ENCODE results near the gene CPT1C.
A peak's percentile ranks its signal among the peaks of the same experiment; 100 is the strongest.

Gene CPT1C

DNA sequence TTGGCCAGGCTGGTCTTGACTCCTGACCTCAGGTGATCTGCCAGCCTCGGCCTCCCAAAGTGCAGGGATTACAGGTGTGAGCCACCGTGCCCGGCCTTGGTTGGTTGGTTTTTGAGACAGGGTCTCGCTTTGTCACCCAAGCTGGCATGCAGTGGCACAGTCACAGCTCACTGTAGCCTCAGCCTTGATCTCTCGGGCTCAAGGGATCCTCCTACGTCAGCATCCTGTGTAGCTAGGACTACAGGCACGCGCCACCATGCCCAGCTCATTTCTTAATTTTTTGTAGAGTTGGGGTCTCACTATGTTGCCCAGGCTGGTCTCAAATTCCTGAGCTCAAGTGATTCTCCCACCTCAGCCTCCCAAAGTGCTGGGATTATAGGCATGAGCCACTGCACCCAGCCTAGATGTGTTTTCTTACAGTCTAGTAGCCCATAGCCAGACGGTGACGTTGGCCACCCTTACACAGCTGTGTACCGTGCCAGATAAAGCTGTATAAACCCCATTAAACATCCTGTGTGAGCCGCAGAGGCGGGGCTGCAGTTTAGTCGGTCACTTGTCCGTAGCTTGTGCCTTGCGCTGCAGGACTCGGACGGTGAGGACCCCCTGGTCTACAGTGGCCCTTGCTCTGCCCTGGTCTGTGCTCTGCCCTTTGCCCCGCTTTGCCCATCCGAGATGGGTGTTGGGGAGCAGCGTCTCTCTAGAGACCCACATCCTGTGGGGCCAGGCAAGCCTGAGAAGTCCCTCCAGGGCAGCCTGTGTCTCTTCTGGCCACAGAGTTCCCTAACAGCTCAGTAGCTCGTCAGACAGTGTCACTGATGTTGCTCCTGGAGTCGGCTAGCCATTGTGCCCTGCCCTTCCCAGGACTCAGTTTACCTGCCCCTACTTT, 35.1 kb upstream of the CPT1C start:
- CTCF ChIA-PET, result interaction anchor here (0.9 to 1.5 kb wide), 3 partner anchors 9 to 25 kb away, joined by 3 to 4 read pairs (median 4); partner anchors contain the start of genes BCL2L12 and IRF3
- no peaks in the 10 kb centered on the region for H3K9me3 Mint-ChIP-seq
- no peaks in the 10 kb centered on the region for H3K27me3 Mint-ChIP-seq
- no peak for DNase-seq
- no peak overlapping the region for H3K27ac Mint-ChIP-seq
- peaks cover 39% of the 10 kb centered on the region for H3K36me3 Mint-ChIP-seq
- H3K4me3 Mint-ChIP-seq, result no peak overlapping the region
- peaks cover 2% of the 10 kb centered on the region for H3K4me1 Mint-ChIP-seq

DNA sequence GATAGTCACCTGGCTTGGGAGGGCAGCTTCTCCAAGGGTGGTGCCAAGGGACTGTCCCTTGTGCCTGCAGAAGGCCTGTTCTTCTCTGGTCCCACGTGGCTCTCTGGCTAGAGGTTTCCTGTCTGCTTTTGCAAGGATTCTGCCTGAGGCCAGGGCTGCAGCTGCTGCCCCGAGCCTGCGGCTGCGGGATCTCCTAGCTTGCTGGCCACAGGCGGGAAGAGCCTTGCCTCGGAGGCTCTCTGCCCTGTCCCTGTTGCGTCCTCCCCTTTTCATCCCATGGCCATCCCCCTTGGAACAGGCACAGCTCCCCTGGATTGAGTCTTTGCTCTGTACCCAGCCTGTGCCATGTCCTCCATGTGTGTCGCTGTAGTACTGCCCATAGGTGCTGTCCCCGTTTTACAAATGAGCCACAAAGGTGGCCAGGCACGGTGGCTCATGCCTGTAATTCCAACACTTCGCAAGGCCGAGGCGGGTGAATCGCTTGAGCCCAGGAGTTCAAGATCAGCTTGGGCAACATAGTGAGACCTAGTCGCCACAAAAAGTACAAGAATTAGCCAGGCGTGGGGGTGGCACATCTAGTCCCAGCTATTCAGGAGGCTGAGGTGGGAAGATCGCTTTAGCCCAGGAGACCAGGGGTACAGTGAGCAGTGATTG, 34.3 kb upstream of the CPT1C start:
- Mint-ChIP-seq H3K36me3 (peaks cover 39% of the 10 kb centered on the region), H3K27ac (peak overlapping the region; percentile 11), H3K4me3 (no peak overlapping the region), H3K9me3 (no peaks in the 10 kb centered on the region), H3K4me1 (peaks cover 2% of the 10 kb centered on the region), H3K27me3 (no peaks in the 10 kb centered on the region)
- no peak for DNase-seq
- CTCF ChIA-PET, result interaction anchor here (1.4 to 1.5 kb wide), 2 partner anchors 16 to 24 kb away, joined by 3 to 4 read pairs; no protein-coding TSS in a partner anchor

DNA sequence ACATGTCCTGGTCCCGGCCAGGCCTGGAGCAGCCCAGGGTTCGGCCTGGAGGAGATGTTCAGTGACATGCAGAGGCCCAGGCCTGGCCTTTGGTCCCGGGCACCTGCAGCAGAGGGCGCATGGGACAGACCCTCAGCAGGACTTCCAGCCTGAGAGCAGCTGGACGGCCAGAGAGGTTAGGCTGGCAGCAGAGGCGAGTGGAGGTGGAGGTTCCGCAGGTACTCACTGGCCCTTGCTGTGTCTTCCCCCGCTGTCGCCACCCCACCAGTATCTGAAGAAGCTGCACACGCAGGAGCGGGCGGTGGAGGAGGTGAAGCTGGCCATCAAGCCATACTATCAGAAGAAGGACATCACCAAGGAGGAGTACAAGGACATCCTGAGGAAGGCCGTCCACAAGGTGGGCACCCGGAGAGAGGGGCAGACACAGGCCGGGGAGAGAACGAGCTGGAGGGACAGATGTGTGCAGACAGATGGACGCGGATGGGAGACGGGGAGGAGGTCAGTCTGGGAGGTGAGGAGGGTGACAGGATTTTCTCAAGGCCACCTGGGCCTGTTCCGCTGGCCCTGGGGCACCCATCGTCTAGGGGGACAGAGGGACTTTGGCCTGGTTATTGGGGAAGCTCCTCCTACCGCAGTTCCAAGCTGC, 33.3 kb upstream of the CPT1C start:
- Mint-ChIP-seq H3K4me3 (no peak overlapping the region), H3K27ac (no peak overlapping the region), H3K9me3 (no peaks in the 10 kb centered on the region), H3K4me1 (peaks cover 4% of the 10 kb centered on the region), H3K27me3 (no peaks in the 10 kb centered on the region), H3K36me3 (peaks cover 42% of the 10 kb centered on the region)
- no peak for DNase-seq
- CTCF ChIA-PET, result no interaction called here

DNA sequence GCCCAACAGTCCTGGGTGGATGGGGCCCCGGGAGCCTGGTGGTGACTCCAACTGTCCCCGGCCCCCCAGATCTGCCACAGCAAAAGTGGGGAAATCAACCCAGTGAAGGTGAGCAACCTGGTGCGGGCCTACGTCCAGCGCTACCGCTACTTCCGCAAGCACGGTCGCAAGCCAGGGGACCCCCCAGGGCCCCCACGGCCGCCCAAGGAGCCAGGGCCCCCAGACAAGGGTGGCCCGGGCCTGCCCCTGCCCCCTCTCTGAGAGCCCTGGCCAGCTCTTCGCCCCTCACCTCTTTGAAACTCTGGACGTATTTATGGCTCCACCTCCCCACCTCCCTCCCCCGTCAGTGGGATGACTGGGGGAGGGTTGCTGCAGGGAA, 32.8 kb upstream of the CPT1C start:
- H3K27me3 Mint-ChIP-seq, result no peaks in the 10 kb centered on the region
- CTCF ChIA-PET, result no interaction called here
- no peaks in the 10 kb centered on the region for H3K9me3 Mint-ChIP-seq
- H3K4me1 Mint-ChIP-seq, result peaks cover 9% of the 10 kb centered on the region
- H3K36me3 Mint-ChIP-seq, result peaks cover 44% of the 10 kb centered on the region
- no peak overlapping the region for H3K4me3 Mint-ChIP-seq
- no peak overlapping the region for H3K27ac Mint-ChIP-seq
- DNase-seq, result no peak

DNA sequence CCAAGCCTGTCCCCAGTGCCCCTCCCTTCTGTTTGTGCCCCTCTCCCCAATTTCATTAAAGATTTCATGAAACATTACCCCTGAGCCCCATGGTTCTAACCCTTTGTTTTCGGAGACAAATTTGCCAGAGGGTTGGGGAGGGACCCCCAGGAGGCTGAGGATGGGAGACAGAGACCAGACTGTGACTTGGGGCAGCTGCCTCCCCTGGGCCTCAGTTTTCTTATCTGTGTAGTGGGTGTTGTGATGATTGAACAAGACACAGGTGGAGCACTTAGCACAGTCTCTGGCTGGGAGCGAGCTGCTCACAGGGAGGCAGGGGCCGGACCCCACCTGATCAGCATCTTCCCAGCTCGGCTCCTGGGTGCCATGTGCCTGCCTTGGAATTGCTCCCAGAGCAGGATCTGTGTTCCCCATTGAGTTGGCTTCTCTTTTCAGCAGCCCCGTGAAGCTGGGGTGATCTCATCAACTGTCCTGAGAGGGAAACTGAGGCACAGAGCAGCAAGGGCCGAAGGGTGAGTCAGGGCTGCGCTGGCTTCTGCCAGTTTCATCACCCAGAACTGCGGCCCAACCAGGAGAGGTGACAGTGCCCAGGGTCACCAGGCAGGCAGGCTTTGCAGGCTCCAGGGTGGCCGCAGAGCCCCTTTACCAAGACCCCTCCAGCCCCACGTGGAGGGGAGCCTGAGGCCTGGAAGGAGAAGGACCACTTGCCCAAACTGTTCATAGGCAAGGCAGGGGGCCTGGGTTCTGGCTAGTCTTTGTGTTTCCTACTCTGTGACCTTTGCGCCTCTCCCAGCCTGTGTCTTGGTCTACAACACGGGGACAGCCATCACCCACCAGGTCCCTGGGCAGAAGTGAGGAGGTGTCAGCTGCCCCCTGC, 32.1 kb upstream of the CPT1C start:
- Mint-ChIP-seq H3K9me3 (no peaks in the 10 kb centered on the region), H3K4me1 (peaks cover 16% of the 10 kb centered on the region), H3K27ac (peak overlapping the region; percentile 28), H3K27me3 (no peaks in the 10 kb centered on the region), H3K4me3 (no peak overlapping the region), H3K36me3 (peaks cover 46% of the 10 kb centered on the region)
- CTCF ChIA-PET, result no interaction called here
- no peak for DNase-seq

DNA sequence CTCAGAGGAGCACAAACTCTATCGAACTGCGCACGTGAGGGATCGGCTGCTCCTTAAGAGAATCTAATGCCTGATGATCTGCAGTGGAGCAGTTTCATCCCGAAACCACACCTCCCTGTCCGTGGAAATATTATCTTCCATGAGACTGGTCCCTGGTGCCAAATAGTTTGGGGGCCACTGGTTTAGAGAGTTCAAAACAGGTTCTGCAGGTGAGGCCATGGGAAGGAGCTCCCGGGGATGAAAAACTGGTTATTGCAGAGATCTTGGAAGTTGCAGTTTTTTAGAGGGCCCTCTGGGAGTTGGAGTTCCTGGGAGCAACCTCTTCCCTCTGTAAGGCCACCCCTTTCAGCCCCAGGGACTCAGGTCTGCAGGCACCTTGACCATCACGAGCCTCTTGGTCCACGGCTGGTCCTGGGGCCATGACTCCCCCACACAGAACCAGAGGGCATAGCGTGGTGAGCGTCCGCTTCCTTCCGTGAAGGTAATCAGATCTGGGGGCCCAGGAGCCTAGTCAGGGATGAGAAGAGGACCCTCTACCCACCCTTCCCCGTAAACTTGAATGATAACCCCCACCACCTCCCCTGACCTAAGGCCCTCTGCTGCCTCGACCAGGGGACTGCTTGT, 30.5 kb upstream of the CPT1C start:
- no peaks in the 10 kb centered on the region for H3K27me3 Mint-ChIP-seq
- peaks cover 22% of the 10 kb centered on the region for H3K4me1 Mint-ChIP-seq
- H3K9me3 Mint-ChIP-seq, result no peaks in the 10 kb centered on the region
- no peak overlapping the region for H3K4me3 Mint-ChIP-seq
- H3K36me3 Mint-ChIP-seq, result peaks cover 50% of the 10 kb centered on the region
- peak overlapping the region; percentile 74 for H3K27ac Mint-ChIP-seq
- DNase-seq, result no peak
- CTCF ChIA-PET, result interaction anchor here (0.5 to 1.7 kb wide), 3 partner anchors 15 to 341 kb away, joined by 3 read pairs; no protein-coding TSS in a partner anchor

DNA sequence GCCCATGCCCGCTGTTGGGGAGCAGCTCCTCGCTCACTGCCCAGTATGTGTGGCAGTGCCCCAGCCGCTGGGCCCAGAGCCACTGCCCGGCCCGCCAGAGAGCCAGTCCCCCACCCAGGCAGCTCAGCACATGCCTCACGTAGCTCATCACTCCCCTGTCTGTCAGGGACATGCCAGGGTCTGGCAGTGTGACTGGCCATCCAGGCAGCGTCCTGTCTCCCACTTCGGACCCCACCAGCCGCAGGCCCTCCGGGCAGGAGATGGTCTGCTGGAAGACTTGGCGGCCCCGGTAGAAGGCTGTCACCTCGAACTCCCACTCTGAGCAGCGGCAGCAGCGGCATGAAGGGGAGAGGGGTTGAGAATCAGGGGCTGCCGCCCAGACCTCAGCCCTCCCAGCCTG, 28.9 kb upstream of the CPT1C start:
- Mint-ChIP-seq H3K9me3 (no peaks in the 10 kb centered on the region), H3K27ac (peak overlapping the region; percentile 19), H3K4me1 (peaks cover 34% of the 10 kb centered on the region), H3K4me3 (no peak overlapping the region), H3K36me3 (peaks cover 43% of the 10 kb centered on the region), H3K27me3 (no peaks in the 10 kb centered on the region)
- CTCF ChIA-PET, result interaction anchor here (1.7 kb wide), 1 partner anchor 17 kb away, joined by 3 read pairs; no protein-coding TSS in a partner anchor
- DNase-seq, result no peak

DNA sequence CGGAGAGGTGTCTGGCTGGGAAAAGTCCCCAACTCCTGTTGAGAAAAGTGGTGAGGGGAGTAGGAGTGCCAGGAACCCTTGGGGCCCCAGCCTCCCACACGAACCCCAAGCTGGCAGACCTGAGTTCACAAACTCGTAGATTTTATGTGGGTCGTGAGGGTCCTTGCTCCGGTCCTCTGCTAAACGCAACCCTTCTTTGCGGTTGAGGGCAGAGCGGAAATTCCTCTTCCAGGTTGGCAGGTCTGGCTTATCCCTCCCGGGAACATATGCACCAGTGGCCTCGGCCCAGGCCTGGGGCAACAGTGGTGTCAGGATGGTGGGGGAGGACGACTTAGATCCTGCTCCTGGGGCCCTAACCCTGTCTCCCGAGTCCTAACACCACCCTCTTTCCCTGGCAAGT, 27.7 kb upstream of the CPT1C start:
- CTCF ChIA-PET, result no interaction called here
- peak overlapping the region; percentile 99 for H3K4me3 Mint-ChIP-seq
- peak overlapping the region; percentile 100 for H3K27ac Mint-ChIP-seq
- H3K36me3 Mint-ChIP-seq, result peaks cover 41% of the 10 kb centered on the region
- H3K27me3 Mint-ChIP-seq, result no peaks in the 10 kb centered on the region
- DNase-seq, result no peak
- peaks cover 42% of the 10 kb centered on the region for H3K4me1 Mint-ChIP-seq
- no peaks in the 10 kb centered on the region for H3K9me3 Mint-ChIP-seq

DNA sequence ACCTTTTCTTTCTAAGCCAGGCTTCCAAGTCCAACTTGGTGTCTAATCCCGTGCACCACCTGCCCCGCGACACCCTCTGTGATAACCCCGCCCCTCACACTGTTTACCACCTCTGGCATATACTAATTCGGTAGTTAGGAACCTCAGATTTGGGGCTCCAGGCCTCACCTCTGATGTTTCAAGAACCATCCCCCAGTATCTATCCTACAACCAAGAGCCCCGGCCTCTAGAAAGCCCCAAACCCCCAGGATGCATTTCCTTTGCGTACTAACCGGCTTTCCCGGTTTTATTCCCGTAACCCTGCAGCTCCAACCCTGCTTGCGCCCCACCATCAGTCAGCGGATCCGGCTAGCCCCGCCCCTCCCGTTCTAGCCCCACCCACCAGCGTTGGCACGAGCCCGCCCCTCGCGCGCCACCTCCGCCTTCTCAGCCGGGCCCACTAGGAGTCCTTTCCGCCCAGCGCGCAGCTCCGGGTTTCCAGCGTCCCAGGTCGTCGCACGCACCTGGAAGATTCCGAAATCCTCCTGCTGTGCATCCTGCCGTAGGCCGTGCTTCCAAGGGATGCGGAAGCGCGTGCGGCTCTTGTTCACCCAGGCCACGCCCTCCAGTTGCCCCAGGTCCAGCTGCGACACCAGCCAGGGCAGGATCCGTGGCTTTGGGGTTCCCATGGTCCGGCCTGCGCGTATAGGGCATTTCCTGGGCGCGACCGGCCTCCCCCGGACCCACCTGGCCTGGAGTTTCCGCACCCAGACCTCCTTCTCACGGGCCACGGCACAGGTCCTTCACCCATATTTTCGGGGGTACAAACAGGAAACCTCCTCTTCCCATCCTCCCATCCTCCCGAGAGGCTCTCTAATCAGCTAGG, 26.5 kb upstream of the CPT1C start:
- Mint-ChIP-seq H3K27me3 (no peaks in the 10 kb centered on the region), H3K9me3 (no peaks in the 10 kb centered on the region), H3K36me3 (peaks cover 47% of the 10 kb centered on the region), H3K4me1 (peaks cover 42% of the 10 kb centered on the region), H3K27ac (peak overlapping the region; percentile 100), H3K4me3 (peak overlapping the region; percentile 99)
- CTCF ChIA-PET, result interaction anchor here (0.7 to 1.6 kb wide), 6 partner anchors 8 to 188 kb away, joined by 3 to 5 read pairs (median 4); partner anchors contain the start of genes PRMT1 and SCAF1
- DNase-seq, result peak; percentile 95

DNA sequence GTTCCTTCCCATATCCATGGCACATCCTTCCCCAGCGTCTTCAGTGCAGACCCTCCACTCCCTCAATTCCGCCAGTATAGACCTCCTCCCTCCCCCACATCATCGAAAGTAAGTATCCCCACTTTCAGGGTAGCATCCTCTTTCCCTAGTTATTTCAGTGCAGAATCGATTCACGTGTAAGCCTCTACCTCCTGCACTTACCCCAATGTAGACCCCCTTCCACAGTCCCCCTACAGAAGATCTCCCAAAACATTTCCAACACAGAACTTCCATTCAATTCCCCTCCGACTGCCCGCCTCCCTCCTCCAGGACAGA, 25.9 kb upstream of the CPT1C start:
- Mint-ChIP-seq H3K27ac (peak overlapping the region; percentile 100), H3K4me1 (peaks cover 45% of the 10 kb centered on the region), H3K4me3 (peak overlapping the region; percentile 99), H3K36me3 (peaks cover 50% of the 10 kb centered on the region), H3K9me3 (no peaks in the 10 kb centered on the region), H3K27me3 (no peaks in the 10 kb centered on the region)
- CTCF ChIA-PET, result interaction anchor here (1.3 to 1.6 kb wide), 3 partner anchors 9 to 23 kb away, joined by 4 to 5 read pairs (median 4); partner anchors contain the start of gene SCAF1
- DNase-seq, result no peak

DNA sequence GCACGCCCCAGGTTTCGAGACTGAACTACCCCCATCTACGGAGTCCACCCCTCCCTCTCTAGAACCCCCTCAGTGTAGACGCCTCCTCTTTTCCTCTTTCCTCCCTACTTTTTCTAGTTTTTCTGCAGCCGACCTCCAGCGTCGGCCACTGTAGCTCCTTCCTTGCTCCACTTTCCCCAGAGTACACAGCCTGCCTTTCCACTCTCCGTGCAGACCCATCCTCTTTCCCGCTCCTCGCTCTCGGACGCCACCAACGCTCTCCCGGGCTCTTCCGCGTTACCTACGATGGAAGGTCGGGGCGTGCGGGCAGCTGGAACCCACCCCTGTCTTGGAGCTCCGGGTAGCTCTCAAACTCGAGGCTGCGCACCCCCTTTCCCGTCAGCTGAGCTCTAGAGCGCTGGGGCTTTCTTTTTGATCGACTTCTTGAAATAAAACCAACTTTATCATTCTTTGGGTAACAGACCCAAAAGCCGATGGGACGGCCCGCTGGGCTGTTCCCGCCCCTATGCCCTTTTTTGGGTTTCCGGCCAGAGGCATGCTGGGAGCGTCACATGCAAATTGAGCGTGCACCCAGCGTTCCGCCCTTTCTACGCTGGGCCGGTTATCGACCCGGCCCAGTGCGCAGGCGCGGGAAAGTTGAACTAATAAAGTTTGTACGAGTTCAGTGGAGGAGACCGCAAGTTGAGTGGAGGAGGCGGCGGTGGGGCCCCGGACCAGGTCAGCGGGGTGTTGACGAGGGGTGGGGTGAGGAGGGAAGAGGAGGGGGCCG, 25.4 kb upstream of the CPT1C start, which contains the start of the genes BCL2L12 and IRF3:
Gene BCL2L12, plus strand, starts transcription at position 583 of the 769 bp plus-strand sequence. CDS start 760 bp downstream, outside the sequence.
Gene IRF3, minus strand, starts transcription at position 507 of the 769 bp plus-strand sequence. CDS start 1,019 bp downstream, outside the sequence.
- CTCF ChIA-PET, result interaction anchor here (1.3 to 1.6 kb wide), 3 partner anchors 9 to 24 kb away, joined by 4 to 5 read pairs (median 4); partner anchors contain the start of gene SCAF1
- Mint-ChIP-seq H3K4me3 (peak within 1 kb of the TSS; percentile 99), H3K9me3 (no peaks in the 10 kb centered on the region), H3K36me3 (peaks cover 47% of the 10 kb centered on the region), H3K4me1 (peaks cover 43% of the 10 kb centered on the region), H3K27me3 (no peaks in the 10 kb centered on the region), H3K27ac (peak within 1 kb of the TSS; percentile 100)
- DNase-seq, result peak; percentile 100

DNA sequence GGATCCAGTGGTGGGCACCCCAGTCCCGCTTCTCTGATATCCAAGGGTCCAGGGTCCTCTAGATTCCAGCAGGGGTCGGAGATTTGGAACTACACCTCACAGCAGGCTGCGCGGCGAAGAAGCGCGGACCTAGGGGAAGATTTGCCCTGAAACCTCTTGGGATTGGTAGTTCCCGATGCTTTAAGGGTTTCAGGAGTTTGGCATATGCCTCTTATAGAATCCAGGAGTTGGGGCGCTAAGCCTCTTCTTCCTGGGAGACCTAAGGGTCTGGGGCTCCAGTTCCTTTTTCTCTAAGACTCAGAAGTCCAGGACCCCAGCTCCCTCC, 24.8 kb upstream of the CPT1C start:
- peaks cover 48% of the 10 kb centered on the region for H3K36me3 Mint-ChIP-seq
- CTCF ChIA-PET, result interaction anchor here (1.3 to 1.6 kb wide), 2 partner anchors 9 to 11 kb away, joined by 4 to 5 read pairs; no protein-coding TSS in a partner anchor

More for the DNA sequence above, 24.8 kb upstream of the CPT1C start:
- no peak for DNase-seq
- H3K4me3 Mint-ChIP-seq, result peak overlapping the region; percentile 99
- no peaks in the 10 kb centered on the region for H3K9me3 Mint-ChIP-seq
- H3K27ac Mint-ChIP-seq, result peak overlapping the region; percentile 100
- H3K4me1 Mint-ChIP-seq, result peaks cover 43% of the 10 kb centered on the region
- no peaks in the 10 kb centered on the region for H3K27me3 Mint-ChIP-seq

Measured in activated naive CD4-positive, alpha-beta T cell treated with anti-CD3 and anti-CD28 coated beads, Interleukin-2, amount 10 ng/mL, durations not matched to agents 7 days and 5 days (primary cell).